Activated CD8-positive, alpha-beta memory T cell treated with anti-CD3 and anti-CD28 coated beads, Interleukin-2, amount 50 U/mL, for 48 hours (primary cell): ENCODE data around the gene B9D1.

Experiments
- DNase-seq: peaks from one replicate; pipeline ENCODE4 v3.0.0-alpha.2; 2020

Gene B9D1

DNA sequence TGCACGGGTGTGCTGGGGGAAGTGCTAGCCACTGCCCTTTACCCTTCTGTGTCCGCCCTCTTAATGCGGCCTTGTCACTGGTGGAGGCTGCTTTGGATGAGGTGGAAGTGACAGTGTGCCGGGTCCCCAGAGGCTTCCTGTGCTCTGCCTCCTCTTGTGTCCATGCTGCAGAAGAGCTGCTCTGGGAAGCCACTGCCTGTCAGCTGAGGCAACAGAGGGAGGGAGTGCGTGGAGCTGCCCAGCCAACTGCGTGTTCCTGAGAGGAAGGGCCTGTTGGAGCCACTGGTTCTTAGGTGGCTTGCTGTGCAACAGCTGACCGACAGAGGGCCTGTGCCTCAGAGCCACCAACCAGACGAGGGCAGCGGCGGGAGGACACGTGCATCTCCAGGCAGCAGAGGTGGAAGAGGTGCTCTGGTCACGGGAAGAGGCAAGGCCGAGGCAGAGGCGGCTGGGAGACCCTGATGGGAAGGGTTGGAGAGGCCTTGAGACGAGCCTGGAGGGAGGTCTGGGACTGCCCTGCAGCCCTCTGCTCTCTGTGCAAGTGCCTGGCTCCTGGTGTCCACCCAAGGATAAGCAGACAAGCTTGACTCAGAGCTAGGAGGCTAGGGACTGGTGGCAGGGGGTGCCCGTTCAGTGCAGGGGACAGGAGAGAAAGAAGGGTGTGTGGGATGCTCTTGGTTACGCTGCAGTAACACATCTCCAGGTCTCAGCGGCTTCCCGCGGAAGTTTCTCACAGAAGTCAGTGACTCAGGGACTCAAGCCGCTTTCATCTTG lies 25.4 kb downstream of the B9D1 start:
- peak; percentile 47 for DNase-seq

GRCh38 chr17:19335951-19336631 lies 26.4 kb downstream of the B9D1 start:
- peak; percentile 46 for DNase-seq

DNA sequence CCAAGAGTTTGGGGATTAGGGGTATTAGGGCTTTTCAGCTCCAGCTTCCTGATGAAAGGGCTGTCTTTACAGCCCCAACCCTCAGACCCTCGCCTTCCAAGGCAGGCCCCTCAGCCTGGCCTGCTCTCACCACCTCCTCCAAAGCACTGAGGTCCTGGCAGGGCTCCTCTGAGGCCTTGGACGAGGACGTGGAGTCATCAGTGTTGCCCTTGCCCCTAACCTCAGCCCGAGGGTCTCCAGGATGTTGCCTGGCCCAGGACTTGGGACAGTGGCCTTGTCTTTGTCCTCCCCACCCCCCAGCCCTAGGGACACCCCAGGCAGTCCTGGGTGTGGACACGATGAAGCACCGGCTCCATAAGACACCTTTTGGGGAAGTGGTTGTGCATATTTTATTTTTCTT lies 28.2 kb downstream of the B9D1 start:
- DNase-seq, result no peak

- peak; percentile 37 for DNase-seq
Observed at GRCh38 chr17:19333736-19334290, 28.7 kb downstream of the B9D1 start.

DNA sequence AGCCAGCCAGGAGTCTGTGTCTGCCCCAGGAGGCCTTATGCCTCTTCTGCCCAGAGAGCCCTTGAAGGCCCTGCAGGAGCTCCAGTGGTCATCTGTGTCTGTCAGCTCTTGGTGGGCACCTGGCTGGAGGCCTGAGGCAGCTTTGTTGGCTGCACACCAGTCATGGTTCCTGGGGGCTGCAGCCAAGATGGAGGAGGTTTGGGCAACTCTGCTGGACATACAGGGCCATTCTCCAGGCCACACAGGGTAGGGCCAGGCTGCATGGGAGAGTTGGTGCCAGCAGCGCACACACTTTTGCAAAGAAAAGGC lies 29.4 kb downstream of the B9D1 start:
- peak; percentile 33 for DNase-seq

DNA sequence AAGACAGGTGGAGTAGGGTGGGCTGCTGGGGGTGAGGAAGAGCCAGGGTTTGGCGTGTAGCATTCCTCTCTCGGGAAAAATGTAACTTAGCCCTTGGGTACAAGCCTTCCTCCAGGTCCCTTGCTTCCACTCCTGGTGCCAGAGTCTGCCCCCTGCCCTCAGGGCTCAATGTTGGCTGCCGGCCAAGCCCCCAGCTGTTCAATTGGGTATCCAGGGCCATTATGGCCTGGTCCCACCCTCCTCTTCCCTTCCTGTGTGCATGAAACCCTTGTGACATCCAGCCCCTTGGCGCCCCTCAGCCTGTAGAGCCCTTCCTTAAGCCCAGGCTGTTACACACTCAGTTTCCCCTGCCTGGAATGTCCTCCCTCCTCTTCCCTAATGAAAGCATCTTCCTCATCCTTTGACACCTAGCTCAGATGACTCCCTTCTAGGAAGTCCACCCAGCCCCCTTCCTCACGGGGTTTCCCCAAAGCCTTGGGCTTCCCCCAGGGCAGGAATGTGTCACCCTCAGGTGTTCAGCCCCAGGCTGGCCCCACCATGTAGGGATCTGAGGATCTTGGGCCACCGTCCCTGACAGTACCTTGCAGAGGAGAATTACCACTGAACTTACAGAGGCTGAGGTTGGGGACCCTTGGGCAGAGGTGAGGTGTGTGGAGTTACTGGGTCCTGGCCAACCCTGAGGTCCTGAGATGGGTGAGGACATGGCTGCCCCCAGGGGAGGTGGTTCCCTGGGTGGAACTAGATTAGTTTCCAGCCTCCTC lies 30.0 kb downstream of the B9D1 start:
- DNase-seq, result peak; percentile 52

DNA sequence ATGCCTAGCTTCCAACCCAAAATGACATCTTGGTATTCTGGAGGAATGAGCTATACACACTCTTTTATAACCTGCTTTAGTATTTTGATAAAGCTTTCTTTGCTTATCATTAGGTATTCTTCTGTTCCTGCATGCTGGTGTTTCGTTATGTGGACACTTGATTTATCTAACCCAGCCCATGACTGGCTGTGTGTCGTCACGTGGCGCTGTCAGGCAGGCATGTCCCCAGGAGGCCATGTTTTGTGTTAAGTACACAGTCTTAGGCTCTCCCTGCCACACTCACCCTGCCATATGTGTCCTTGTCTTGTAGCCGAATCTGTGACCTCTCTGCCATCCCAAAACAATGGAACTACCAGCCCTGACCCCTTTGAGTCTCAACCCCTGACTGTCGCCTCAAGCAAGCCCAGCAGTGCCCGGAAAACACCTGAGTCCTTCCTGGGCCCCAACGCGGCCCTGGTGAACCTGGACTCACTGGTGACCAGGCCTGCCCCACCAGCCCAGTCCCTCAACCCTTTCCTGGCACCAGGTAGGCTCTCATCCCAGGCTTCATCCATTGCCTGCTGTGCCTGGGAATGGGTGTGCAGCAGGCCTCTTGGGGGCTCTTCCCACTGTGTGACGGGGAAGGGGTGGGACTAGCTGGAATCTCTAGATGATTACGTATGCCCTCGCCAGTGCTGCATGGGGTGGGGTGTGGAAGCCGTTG lies 30.8 kb downstream of the B9D1 start:
- DNase-seq, result peak; percentile 30

DNA sequence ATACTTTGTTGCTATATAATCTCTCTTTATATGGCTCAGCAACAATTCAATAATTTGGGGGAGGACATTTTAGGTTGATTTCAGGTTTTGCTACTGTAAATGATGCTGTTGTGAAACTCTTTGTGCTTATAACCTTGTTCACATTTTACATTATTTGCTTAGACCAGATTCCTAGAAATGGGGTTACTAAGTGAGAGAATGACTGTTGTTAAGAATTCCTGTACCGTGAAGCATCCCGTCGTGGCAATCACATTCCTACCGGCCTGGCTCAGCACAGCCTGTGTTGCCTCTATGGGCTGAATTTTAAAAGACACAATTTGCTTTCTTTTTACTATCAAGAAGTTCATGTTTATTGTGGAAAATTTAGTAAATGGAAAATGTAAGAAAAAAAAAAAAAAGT lies 31.4 kb downstream of the B9D1 start:
- DNase-seq, result no peak

GRCh38 chr17:19330271-19330670 lies 32.3 kb downstream of the B9D1 start:
- no peak for DNase-seq

GRCh38 chr17:19329839-19330238 lies 32.7 kb downstream of the B9D1 start:
- DNase-seq, result no peak

- DNase-seq, result no peak
Observed at GRCh38 chr17:19329136-19329535, 33.4 kb downstream of the B9D1 start.

GRCh38 chr17:19328441-19329061 lies 34.0 kb downstream of the B9D1 start:
- no peak for DNase-seq

GRCh38 chr17:19327031-19327783 lies 35.3 kb downstream of the B9D1 start:
- no peak for DNase-seq

DNA sequence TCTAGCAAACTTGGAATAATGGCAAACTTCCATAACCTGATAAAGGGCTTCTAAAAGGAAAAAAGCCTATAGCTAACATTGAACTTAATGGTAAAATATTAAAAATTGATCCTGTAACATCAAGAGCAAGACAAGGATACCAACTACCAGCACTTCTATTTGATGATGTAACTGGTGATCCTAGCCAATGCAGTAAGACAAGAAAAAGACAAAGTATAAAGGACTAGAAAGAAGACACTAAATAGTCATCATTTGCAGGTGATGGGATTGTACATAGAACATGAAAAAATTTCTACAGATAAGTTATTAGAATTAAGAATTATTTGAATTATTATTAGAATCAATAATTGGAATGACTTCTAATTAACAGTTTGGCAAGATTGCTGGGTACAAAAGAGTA lies 37.0 kb downstream of the B9D1 start:
- no peak for DNase-seq

DNA sequence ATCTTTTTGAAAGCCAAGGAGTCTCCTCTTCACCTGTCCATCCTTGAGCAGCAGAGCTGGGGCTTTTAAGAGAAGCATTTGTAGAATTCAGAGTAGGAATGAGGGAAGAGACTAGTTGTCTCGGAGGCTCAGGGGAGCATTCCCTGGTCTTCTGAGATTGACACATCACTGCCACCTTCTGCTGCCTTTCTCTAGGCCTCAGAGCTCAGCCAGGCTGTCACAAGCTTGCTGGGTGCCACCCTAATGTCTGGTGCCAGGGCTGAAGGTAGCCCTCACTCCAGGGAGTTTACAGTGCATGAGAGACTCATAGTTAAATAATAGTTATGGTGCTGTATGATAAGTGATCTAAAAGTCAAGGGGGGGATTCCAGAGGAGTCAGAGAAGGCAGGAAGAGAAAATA lies 39.7 kb downstream of the B9D1 start:
- DNase-seq, result no peak

- DNase-seq, result no peak
Observed at GRCh38 chr17:19322129-19322505, 40.4 kb downstream of the B9D1 start.

DNA sequence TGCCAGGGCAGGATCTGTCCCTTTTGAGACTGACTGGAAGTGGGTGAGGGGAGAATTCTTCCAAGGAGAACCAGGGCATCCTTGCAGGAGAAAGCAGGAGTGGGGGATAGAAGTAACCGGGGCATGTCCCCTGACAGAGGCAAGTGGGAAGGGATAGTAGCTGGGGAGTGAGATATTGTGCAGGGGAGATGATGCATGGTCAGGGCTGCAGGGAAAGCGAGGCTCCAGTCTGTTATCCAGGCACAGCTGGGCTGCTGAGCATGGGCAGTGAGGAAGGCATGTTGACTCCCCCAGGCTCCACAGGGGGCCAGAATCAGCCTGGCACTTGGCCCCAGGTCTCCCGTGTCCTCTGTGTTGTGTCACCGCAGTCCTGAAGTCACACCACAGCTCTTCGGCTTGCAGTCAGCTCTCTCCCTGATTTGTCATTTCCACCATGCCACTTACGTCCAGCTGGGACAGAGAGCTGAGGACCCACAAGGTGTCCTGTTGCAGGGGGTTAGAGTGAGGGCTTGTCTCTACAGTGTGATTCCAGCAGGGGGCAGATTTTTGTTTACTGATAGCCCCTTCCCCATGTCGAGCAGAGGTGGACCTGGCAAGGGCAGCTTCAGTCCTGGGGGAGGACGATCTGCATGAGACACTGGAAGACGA lies 40.9 kb downstream of the B9D1 start:
- DNase-seq, result no peak

DNA sequence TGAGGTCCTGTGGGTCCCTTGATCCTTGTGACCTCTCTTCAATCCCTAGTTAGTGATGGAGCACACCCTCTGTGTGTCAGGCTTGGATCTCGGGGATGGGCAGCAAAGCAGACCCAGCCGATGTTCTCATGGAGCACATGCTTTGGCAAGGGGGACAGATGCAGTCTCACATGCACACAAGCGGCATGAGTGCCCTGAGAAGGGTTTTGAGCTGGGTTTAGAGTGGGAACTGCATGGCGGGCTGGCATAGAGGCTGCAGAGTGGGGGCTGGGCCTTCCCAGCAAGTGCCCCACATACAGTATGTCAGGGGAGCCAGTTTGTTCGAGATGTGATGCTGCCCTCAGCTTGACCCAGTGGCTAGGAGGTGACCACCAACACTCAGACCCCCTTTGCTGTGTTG lies 41.6 kb downstream of the B9D1 start:
- DNase-seq, result no peak

- no peak for DNase-seq
Observed at GRCh38 chr17:19319771-19320505, 42.6 kb downstream of the B9D1 start.

DNA sequence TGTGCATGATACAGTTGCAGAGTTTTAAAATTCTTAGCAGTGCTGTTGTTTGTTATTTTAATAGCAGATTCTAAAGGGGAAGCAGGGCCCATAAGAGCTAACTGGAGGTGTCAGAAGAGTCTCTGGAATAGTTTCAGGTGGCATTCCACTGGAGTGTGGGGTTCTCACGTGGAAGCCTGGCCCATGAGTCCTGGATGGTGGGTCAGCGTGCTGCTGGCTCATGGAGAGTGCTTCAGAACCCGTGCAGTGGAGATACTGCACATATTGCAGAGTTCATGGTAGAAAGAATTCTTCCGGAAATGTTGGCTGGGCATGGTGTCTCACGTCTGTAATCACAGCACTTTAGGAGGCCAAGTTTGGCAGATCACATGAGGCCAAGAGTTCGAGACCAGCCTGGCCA lies 43.9 kb downstream of the B9D1 start:
- DNase-seq, result no peak
